ENCODE data around the gene TRAPPC2. TPM values are rescaled to one million over a fixed set of nuclear protein-coding genes. Genes with fewer than 3 reads are reported as not detected.

The TRAPPC2 gene
- 30.0 TPM for total RNA-seq

DNA sequence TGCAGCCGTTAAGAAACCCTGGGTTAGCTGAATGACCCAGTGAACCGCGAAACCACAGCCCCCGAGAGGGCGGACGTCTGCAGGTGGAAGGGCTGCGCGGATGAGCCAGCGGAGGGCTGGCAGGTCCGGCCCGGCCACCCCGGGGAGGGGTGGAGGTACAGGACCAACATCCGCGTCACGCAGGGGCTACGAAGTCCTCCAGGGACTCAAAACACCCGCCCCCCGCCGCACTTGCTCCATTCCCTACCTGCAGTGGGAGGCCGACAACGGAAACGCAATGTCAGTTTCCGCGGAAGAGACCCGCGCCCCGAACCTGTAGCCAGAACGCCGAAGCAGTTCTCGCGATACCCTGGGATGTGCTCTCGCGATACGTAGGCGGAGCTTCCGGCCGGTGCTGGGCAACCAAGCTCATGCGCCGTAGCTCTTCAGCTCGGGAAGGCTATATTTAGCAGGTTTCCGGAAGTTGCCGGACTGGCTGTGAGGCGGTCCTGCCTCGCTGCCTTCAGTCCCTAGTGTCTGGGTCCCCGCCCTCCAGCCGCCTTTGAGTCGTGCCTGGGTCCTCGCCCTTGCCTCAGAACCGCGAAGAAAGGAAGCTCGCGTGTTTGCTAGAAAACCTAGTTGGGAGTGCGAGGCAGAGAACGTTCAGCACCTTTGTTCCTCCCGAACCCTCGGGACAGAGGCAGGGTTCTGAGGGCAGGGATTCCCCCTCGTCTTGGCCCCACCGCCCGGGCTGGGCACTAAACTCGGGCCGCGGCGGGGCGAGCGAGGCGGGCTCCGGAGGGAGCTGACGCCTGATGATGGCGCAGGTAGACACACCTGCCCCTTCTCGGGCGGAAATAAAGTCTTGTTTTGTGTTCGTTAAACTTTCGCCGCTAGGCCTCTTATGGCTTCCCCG, at the start of gene TRAPPC2, which contains the start of gene OFD1:
TSS of gene TRAPPC2 (minus strand) at position 343 of the 895 bp plus-strand sequence. CDS start 14,657 bp downstream, outside the sequence.
TSS of gene OFD1 (plus strand) at position 471 of the 895 bp plus-strand sequence. CDS start at position 795, 324 bp downstream.

DNA sequence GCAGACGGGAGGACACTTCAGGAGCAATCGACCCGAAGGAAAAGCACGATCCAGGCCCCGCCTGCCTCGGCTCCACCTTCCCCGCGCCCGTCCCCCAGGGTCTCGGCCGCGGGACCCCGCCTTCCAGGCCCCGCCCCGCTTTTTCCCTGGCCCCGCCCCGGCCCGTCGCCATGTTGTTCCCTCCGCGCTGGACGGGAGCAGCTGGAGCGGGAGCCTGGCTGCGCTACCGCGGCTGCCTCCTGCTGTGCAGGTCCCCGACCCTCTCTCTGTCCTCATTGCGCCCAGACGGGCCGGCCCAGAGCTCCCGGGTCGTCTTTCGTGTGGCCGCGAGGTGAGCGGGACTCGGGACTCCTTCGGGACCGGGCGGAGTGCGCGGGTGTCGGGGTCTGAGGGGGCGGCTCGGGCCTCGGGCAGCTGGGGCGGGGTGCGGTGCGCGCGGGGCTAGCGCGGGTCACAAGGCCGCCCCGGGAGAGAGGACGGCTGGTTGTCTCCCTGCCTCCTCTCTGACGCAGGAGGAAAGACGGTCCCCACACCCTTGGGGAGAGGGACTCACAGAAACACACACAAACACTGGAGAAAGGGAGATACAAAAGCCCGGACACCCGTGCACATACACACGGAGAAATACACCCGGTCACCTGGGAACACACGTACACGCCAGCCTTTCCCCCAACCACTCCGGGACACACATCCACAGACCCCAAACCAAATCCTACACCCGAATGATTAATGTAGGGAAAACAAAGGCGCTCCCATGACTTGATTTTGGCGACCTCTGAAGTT, 45.3 kb downstream of the TRAPPC2 start, which contains the start of gene RAB9A:
TSS of gene RAB9A (plus strand) at position 171 of the 783 bp plus-strand sequence. CDS start 19,619 bp downstream, outside the sequence.

Other genes with a start within 250 kb of the TRAPPC2 start
- 20.2 TPM for gene EGFL6, start 165.0 kb downstream of the TRAPPC2 start, total RNA-seq
- 7.6 TPM for gene TCEANC, start 81.5 kb downstream of the TRAPPC2 start, total RNA-seq
- 21.0 TPM for gene RAB9A, start 45.5 kb downstream of the TRAPPC2 start, total RNA-seq
- gene OFD1, start 128 bp upstream of the TRAPPC2 start, total RNA-seq = 32.9 TPM
- 15.9 TPM for gene GPM6B, start 82.5 kb upstream of the TRAPPC2 start, total RNA-seq

Data from metanephros (tissue), 1 donor.